ENCODE data around the gene SMIM29.
A peak's percentile ranks its signal among the peaks of the same experiment; 100 is the strongest.
"Not testable (repeated sequence)": the region's sequence is repeated elsewhere in the genome, so short reads cannot be mapped to it uniquely, and the experiment has no call there.

SMIM29 gene

GRCh38 chr6:34248727-34249468 lies at the start of gene SMIM29:
SMIM29 (minus strand) TSS chr6:34249006; CDS start chr6:34247791, 1,215 bp downstream.
- peak; percentile 97 for DNase-seq

- no peak for DNase-seq
Measured at GRCh38 chr6:34295721-34296120, 46.9 kb upstream of the SMIM29 start.

DNA sequence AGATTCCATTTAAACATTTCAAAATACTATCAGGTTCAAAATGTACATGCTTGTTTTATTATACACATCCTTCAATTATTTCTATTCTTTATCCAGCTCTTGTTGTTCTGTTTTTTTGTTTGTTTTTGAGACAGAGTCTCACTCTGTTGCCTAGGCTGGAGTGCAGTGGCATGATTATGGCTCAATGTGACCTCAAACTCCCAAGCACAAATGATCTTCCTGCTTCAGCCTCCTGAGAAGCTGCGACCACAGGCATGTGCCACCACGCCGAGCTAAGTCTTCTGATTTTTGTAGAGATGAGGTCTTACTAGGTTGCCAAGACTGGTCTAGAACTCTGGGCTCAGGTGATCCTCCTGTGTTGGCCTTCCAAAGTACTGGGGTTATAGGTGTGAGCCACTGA lies 44.1 kb upstream of the SMIM29 start:
- DNase-seq: no peak

- no peak for DNase-seq
Measured at GRCh38 chr6:34289137-34289536, 40.3 kb upstream of the SMIM29 start.

GRCh38 chr6:34288581-34288980 lies 39.8 kb upstream of the SMIM29 start:
- no peak for DNase-seq

- DNase-seq: no peak
Measured at GRCh38 chr6:34285448-34286164, 36.8 kb upstream of the SMIM29 start.

DNA sequence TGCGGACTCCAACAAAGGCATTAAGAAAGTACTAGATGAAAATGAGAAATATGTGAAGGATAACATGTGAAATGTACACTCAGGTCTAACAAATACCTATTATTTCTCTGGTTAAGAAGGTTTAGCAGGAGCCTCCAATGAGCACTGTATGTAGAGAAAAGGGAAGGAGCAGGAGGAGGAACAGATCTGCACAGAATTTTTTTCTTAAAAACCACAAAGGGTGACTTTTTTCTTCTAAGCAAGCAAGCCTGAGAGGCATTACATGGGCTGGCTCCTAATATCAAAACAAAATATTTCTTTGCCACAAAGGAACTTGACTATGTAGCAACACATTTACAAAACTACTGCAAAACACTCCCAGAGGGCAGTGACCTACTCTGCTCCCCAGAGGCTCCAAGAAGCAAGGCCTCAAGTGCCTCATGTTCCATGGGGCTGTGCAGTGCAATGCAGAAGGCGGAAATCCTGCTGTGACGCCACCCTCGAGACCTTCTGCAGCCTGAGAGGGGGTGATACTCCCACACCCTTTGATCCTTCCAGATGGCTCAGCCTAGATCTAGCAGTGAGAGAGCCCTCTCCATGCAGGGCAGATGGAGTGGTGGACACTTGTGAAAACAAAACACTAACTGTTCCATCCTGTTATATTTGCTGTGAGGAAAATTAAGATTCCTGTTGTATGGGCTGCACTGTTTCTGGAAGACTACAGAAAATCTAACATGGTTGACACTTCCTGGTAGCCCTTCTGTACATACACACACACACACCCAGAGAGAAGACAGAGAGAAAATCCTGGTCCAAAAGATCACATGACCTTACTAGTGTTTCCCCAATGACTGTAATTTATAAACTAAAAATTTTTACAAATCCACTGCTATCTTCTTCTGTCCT lies 36.0 kb upstream of the SMIM29 start:
- no peak for DNase-seq

DNA sequence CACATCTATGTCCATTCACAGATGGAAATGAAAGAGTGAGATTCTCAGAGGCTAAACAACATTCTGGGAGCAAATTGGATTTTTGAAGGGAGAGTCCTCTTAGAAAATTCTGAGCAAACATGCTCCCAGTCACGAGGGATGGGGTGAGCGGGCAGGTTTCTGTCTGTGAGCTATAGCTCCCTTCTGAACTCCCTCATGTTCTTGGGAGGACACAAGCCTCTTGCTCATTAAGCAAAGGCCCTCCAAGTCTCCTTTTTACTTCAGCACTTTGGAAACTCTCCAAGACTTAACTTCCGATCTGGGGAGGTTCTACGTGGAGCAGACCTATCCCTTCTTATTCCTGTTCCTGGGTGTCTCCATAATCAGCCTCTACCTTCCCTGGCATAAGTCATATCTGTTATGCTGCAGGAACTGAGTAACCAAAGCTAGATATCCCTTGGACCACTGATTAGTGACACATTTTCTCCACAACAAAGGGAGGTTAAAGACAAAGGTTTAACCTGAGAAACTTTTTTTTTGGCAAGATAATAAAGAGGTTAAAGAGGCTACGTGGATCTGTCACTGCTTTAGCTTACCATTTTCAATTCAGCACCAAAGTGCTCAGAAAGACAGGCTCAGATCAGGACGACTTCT lies 33.0 kb upstream of the SMIM29 start:
- no peak for DNase-seq

GRCh38 chr6:34280216-34280615 lies 31.4 kb upstream of the SMIM29 start:
- DNase-seq: no peak

DNA sequence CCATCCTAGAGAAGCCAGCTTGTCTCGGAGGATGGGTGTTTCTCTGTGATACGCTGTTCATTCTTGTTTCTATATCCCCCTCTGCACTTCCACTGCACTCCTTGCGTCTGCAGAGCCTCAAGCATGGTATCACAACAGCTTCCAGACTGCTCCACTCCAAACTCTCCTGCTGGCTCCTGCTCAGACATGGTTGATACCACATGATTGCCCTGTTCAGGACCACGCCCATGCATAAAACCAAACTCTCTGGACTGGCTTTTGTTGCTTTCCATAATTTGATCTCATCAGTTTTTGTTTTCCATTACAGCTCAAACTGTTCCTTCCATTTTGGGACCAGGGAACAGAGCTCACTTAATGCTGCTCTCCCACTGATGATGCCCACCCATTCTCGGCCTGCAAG lies 30.0 kb upstream of the SMIM29 start:
- DNase-seq: no peak

DNA sequence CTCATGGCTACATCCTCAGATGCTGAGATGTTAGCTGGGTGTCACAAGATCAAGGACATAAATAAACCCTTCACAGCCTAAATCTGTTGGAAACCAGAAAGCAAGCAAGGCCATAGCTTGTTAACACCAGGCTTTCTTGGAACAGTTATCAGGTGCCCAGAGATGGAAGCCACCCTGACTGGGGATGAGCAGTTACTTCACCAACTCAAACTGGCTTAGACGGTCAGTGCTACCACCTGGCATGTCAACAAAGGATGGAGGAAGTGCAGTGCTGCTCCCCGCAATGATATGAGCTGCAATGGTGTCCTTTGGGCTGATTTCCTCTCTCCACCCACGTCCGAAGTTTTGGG lies 28.9 kb upstream of the SMIM29 start:
- no peak for DNase-seq

- DNase-seq: no peak
Measured at GRCh38 chr6:34276881-34277762, 28.3 kb upstream of the SMIM29 start.

DNA sequence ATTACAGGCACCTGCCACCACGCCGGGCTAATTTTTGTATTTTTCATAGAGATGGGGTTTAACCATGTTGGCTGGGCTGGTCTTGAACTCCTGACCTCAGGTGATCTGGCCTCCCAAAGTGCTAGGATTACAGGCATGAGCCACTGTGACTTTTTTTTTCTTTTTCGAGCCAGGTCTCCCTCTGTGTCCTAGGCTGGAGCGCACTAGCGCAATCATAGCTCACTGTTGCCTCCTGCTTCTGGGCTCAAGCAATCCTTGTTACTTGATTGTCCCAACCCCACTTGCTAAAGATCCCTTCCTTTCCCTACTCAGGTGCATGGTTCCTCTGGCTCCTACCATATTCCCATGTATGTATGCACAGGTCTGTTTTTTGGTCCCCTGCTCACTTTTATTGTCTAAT lies 27.4 kb upstream of the SMIM29 start:
- no peak for DNase-seq

DNA sequence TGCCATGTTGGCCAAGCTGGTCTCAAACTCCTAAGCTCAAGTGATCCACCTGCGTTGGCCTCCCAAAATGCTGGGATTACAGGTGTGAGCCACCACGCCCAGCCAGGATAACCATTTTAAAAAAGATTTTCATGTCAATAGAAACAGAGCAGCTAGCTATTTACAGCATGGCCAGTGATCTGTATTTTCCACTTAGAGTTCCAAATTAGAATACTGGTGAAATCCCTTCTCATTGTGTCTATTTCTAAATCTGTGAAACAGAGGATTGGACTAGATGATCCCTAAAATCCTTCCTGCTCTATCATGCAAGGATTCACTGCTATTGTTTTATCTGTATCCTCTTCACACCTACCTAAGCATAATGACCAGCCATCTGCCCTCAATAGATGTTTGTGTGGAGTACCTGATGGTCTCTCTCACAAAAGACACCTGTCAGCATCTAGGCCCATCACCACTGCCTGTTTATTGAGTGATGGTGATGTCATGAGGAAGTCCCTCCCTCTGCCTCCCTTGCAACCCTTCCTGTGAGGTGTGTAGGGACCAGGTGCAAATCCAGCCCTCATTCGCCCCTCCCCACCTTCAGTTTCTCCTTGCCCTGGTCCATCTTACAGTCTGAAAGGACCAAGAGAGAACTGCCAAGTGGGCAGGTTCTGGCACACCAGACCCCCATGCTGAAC lies 26.5 kb upstream of the SMIM29 start:
- no peak for DNase-seq

DNA sequence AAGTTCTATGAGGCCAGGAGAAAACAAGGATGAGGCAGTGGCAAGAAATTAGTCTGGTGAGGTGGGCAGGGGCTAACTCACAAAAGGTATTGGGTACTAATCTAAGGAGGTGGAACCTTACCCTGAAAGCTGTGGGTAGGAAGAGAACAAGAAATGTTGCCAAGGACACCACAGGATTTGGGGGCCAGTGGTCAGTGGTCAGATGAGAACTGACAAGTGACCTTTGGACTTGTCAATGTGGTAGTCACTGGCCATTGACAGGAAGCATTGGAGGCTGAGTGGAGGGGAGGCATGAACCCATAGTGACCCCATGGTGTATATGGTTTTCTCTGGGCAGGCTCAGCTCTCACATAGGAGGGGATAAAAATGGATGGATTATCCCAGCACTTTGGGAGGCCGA lies 25.3 kb upstream of the SMIM29 start:
- no peak for DNase-seq

DNA sequence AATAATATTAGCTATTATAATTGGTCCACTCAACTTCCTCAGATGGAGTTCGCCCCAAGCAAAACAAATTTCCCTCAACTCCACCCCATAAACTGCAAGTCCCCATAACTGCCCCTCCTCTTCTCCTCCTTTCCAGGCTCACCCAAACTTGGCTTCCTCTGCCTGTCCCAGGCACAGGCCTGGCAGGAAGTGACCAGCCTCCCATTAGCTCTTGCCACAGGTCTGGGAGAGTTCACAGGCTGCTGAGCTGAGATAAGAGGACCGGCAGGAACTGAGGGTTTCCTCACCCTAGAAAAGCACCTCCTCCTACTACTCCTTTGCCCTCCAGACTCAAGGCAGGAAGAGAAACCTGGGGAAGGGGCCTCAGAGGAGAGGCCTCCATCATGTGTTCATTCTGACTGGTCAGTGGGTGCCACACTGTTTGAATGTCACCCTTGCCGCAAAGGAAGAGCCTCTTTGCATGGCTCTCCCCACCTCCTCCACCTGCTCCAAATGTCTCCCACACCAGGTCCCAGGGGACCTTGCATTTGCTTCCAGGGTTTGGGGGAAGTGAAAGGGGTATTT lies 24.5 kb upstream of the SMIM29 start:
- DNase-seq: no peak

- no peak for DNase-seq
Measured at GRCh38 chr6:34272013-34272926, 23.5 kb upstream of the SMIM29 start.

DNA sequence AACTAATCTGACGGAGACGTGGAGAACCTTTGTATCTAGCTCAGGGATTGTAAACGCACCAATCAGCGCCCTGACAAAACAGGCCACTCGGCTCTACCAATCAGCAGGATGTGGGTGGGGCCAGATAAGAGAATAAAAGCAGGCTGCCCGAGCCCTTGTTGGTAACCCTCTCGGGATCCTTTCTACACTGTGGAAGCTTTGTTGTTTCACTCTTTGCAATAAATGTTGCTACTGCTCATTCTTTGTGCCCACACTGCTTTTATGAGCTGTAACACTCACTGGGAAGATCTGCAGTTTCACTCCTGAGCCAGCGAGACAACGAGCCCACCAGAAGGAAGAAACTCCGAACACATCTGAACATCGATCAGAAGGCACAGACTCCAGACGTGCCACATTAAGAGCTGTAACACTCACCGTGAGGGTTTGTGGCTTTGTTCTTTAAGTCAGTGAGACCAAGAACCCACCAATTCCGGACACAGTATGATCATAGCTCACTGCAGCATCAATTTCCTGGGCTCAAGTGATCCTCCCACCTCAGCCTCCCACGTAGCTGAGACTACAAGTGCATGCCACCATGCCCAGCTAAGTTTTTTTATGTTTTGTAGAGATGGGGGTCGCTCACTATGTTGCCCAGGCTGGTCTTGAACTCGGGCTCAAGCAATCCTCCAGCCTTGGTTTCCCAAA lies 21.0 kb upstream of the SMIM29 start:
- not testable (repeated sequence) for DNase-seq

DNA sequence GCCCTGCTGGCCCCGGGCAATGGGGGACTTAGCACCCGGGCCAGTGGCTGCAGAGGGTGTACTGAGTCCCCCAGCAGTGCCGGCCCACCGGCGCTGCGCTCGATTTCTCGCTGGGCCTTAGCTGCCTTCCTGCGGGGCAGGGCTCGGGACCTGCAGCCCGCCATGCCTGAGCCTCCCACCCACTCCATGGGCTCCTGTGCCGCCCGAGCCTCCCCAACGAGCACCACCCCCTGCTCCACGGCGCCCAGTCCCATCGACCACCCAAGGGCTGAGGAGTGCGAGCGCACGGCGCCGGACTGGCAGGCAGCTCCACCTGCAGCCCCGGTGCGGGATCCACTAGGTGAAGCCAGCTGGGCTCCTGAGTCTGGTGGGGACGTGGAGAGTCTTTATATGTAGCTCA lies 20.3 kb upstream of the SMIM29 start:
- DNase-seq: not testable (repeated sequence)

All from activated CD4-positive, alpha-beta T cell treated with anti-CD3 and anti-CD28 coated beads for 1 hour (primary cell).